ENCODE measurements around the gene PTPN6. TPM values are rescaled to one million over a fixed set of nuclear protein-coding genes. Genes with fewer than 3 reads are reported as not detected.

The PTPN6 gene
- polyA plus RNA-seq, 3 donors: 449 to 764 (median 562) TPM

DNA sequence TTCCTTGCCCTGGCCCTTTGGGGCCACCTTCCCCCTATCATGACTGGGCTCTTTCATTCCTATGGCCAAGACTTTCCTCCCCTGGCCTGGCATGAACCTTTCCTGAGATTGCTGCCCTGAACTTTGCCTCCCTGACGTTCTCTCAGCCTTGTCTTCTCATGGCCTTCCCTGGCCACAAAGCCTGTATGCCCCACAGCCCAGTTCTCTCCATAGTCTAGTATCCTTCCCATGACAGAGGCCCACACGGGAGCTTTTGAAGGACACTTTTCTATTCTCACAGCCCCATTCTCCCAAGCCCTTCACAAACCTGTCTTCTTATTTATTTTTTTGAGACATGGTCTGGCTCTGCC lies 12.0 kb upstream of the PTPN6 start:
- TF ChIP-seq, protein P1, sequence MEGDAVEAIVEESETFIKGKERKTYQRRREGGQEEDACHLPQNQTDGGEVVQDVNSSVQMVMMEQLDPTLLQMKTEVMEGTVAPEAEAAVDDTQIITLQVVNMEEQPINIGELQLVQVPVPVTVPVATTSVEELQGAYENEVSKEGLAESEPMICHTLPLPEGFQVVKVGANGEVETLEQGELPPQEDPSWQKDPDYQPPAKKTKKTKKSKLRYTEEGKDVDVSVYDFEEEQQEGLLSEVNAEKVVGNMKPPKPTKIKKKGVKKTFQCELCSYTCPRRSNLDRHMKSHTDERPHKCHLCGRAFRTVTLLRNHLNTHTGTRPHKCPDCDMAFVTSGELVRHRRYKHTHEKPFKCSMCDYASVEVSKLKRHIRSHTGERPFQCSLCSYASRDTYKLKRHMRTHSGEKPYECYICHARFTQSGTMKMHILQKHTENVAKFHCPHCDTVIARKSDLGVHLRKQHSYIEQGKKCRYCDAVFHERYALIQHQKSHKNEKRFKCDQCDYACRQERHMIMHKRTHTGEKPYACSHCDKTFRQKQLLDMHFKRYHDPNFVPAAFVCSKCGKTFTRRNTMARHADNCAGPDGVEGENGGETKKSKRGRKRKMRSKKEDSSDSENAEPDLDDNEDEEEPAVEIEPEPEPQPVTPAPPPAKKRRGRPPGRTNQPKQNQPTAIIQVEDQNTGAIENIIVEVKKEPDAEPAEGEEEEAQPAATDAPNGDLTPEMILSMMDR (IDR thresholded peaks at IDR 0.05): no peak
- Histone ChIP-seq H3K79me2 (ENCODE audit: insufficient read depth, low read length) (peaks cover 11% of the 10 kb centered on the region), H3K4me3 (replicated peaks in 1 of 3; ENCODE audit: low read depth in 2 of 3, low read length in 3 of 3) (no peak overlapping the region), H3K27me3 (ENCODE audit: control insufficient read depth in 2 of 2, insufficient read depth in 2 of 2, low read length in 2 of 2) (no peaks in the 10 kb centered on the region), H2AFZ (ENCODE audit: insufficient read depth, low read depth, low read length, poor library complexity, severe bottlenecking) (no peak overlapping the region), H3K27ac (ENCODE audit: low read depth in 1 of 2, low read length in 2 of 2) (no peak overlapping the region), H3K9ac (ENCODE audit: insufficient read depth, low read length, poor library complexity, severe bottlenecking) (no peak overlapping the region), H3K36me3 (replicated peaks in 1 of 2; ENCODE audit: control insufficient read depth in 1 of 2, insufficient read depth in 2 of 2, low read length in 2 of 2) (no peaks in the 10 kb centered on the region), H3K4me2 (replicated peaks; ENCODE audit: extremely low read depth, low read length, poor library complexity, severe bottlenecking) (no peak overlapping the region), H3K4me1 (ENCODE audit: control insufficient read depth in 1 of 2, insufficient read depth in 2 of 2, low read length in 2 of 2) (peaks cover 49 to 56% of the 10 kb centered on the region in 2 donors), H3K9me3 (replicated peaks in 1 of 2; ENCODE audit: control insufficient read depth in 1 of 2, insufficient read depth in 1 of 2, low read length in 2 of 2) (no peaks in the 10 kb centered on the region), H4K20me1 (ENCODE audit: insufficient read depth, low read length) (no peaks in the 10 kb centered on the region)
- H3K4me1 Mint-ChIP-seq: peaks cover 47% of the 10 kb centered on the region
- WGBS (ENCODE audit: insufficient coverage): 100% methylated on average over 2 of the region's 2 CpGs
- H3K27me3 Mint-ChIP-seq (ENCODE audit: low read depth in 3 of 3): no peaks in the 10 kb centered on the region
- H3K9me3 Mint-ChIP-seq: no peaks in the 10 kb centered on the region
- intact Hi-C loops (cut with micrococcal nuclease): loop anchor here (2.0 to 5.0 kb wide), 2 partner anchors 32 to 33 kb away; partner anchors contain the start of genes EMG1 (in 2 of the 2) and PHB2 (in 2 of the 2)
- DNase-seq: no peak
- no peak overlapping the region for H3K4me3 Mint-ChIP-seq
- peak overlapping the region in 3 of 7 donors; percentile 3 to 78 (median 31) for H3K27ac Mint-ChIP-seq
- H3K36me3 Mint-ChIP-seq: peaks cover 9 to 19% of the 10 kb centered on the region in 2 donors

DNA sequence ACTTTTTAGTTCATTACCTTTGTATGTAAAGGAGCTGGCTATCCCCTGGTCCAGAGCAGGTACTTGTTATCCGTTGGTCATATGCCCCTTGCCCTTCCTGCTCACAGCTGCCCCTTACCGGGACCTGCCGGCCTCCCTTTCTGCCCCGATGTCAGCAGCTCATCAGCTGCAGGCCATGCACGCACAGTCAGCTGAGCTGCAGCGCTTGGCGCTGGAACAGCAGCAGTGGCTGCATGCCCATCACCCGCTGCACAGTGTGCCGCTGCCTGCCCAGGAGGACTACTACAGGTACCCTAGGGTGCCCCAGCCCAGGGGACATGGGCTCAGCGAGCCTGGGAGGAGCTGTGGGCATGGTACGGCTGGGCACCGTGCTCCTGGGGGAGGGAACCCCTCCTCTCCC lies 9.9 kb upstream of the PTPN6 start:
- H3K9me3 ChIP-seq (replicated peaks in 1 of 2; ENCODE audit: control insufficient read depth in 1 of 2, insufficient read depth in 1 of 2, low read length in 2 of 2): no peaks in the 10 kb centered on the region
- Mint-ChIP-seq H3K27me3 (ENCODE audit: low read depth in 3 of 3) (peaks cover 0 to 2% (median 0%) of the 10 kb centered on the region in 3 donors), H3K27ac (no peak overlapping the region), H3K4me1 (peaks cover 48% of the 10 kb centered on the region), H3K9me3 (peaks cover 0 to 2% (median 0%) of the 10 kb centered on the region in 7 donors), H3K36me3 (peaks cover 1 to 3% of the 10 kb centered on the region in 2 donors), H3K4me3 (no peak overlapping the region)
- no peak overlapping the region for H3K4me2 ChIP-seq (replicated peaks; ENCODE audit: extremely low read depth, low read length, poor library complexity, severe bottlenecking)
- H3K4me3 ChIP-seq (replicated peaks in 1 of 3; ENCODE audit: low read depth in 2 of 3, low read length in 3 of 3): no peak overlapping the region
- no peaks in the 10 kb centered on the region for H3K36me3 ChIP-seq (replicated peaks in 1 of 2; ENCODE audit: control insufficient read depth in 1 of 2, insufficient read depth in 2 of 2, low read length in 2 of 2)
- H2AFZ ChIP-seq (ENCODE audit: insufficient read depth, low read depth, low read length, poor library complexity, severe bottlenecking): no peak overlapping the region
- DNase-seq: peak in 1 of 3 donors; percentile 6
- H3K9ac ChIP-seq (ENCODE audit: insufficient read depth, low read length, poor library complexity, severe bottlenecking): no peak overlapping the region
- WGBS (ENCODE audit: insufficient coverage): 98% methylated on average over 9 of the region's 12 CpGs
- TF ChIP-seq, protein P1 (IDR thresholded peaks at IDR 0.05): no peak
- peaks cover 11% of the 10 kb centered on the region for H3K79me2 ChIP-seq (ENCODE audit: insufficient read depth, low read length)
- no peaks in the 10 kb centered on the region for H3K27me3 ChIP-seq (ENCODE audit: control insufficient read depth in 2 of 2, insufficient read depth in 2 of 2, low read length in 2 of 2)
- H3K27ac ChIP-seq (ENCODE audit: low read depth in 1 of 2, low read length in 2 of 2): no peak overlapping the region
- intact Hi-C loops (cut with micrococcal nuclease): loop anchor here in 1 of 2 donors (5.0 kb wide), 1 partner anchor 69 kb away; the partner anchor contains the start of gene SPSB2
- peaks cover 50 to 58% of the 10 kb centered on the region in 2 donors for H3K4me1 ChIP-seq (ENCODE audit: control insufficient read depth in 1 of 2, insufficient read depth in 2 of 2, low read length in 2 of 2)
- no peaks in the 10 kb centered on the region for H4K20me1 ChIP-seq (ENCODE audit: insufficient read depth, low read length)

All from CD14-positive monocyte (primary cell).